Measurements from ENCODE around the gene CFAP69. TPM values are rescaled to one million over a fixed set of nuclear protein-coding genes. Genes with fewer than 3 reads are reported as not detected.
"Not testable (repeated sequence)": the region's sequence is repeated elsewhere in the genome, so short reads cannot be mapped to it uniquely, and the experiment has no call there.

The CFAP69 gene
- total RNA-seq, 1 donor from 2014 or later: 1.9 TPM

DNA sequence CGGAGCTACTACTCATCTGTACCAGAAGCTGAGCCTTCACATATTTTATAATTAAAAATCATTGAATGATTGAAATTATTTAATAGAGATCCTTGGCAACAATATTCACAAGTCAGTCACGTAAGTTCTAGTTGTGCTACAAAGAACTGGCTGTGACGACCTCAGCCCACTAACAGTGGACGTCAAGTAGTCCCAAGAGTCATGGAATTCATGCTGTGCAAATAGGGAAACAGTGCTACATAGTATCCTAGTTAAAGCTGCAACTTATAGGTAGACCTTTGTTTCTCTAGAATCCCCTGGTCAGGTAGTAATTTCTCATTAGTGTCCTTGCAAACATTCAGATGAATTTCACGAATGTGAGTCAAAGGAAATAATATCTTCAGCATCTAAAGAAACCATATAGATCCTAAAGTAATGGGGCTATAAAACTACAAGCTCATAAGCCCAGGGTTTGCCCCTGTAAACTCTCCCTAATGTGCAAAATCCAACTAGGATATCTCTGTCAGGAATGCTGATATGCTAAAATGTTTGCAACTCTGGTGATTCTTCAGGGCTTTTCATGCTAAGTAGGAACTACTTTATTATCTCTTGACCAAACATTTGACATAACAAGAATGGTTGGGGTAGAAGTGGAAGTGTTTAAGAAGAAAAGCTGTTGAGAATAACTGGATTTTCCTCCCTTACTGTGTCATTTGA is 31.2 kb downstream of the CFAP69 start:
- DNase-seq: no peak

- no peak for DNase-seq
Measured at GRCh38 chr7:90288154-90288553, 43.2 kb downstream of the CFAP69 start.

DNA sequence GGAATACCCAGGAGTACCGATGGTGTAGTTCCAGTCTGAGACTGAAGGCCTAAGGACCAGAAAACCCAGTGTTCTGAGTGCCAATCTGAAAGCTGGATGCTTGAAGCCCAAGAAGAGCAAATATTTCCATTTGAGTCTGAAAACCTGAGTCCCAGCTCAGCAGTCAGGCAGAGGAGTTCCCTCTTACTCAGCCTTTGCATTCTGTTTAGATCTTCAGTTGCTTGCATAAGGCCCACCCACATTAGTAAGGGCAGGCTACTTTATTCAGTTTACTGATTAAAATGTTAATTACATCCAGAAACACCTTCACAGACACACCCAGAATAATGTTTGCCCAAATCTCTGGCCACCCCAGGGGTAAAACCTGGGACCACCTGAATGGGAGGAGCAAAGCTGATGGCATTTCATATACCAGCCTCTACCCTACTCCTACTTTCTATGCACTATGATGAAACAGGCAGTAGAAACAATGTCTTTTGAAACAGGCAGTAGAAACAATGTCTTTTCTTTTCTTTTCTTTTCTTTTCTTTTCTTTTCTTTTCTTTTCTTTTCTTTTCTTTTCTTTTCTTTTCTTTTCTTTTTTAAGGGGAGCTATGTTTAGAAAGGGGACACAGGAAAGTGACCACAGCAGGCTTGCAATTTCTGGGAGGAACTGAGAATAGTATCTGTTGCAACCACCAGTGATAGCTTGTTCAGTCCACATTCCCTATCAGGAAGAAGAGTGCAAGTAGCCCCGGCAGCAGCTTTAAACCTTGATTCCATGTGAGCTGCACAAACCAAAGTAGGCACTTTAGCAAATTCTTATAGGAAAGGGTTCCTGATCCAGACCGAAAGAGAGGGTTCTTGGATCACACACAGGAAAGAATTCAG is 45.5 kb downstream of the CFAP69 start:
- DNase-seq: no peak

DNA sequence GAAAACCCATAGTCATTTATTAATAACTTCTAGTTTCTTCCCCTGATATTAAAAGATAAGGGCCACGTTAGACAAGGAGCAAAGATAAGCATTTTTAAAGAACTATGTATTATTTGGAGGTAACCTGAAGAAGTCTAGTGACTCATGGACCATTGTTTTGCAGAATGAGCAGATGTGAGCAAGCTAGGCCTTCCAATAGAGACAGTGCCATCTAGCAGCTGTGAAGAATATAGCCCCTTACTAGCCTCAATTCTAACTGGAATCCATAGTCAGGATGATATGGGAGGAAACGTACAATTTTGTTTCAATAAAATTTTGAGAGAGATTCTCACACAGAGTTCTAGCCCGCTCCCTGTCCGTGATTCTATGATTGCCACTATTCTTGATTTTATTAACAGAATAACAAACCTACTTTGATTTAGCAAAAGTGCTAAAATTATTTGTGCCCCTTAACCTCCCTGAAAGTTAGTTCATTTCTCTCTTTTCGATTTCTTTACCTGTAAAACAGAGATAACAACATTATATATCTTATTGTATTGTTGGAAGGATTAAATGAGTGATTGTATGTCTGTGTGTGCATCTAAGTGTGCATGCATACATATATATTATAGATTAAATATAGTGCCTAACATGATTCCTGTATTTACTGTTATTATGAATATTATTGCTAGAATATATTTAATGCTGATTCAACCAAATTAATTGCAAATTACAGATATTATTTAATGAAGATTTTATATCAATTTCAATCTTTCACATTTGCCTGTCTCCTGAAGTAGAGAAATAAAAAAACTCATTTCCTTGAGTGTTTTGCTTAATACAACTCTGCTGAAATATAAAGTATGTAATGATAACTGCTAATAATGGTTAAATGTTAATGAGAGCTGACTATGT is 53.4 kb downstream of the CFAP69 start:
- peak; percentile 82 for DNase-seq

DNA sequence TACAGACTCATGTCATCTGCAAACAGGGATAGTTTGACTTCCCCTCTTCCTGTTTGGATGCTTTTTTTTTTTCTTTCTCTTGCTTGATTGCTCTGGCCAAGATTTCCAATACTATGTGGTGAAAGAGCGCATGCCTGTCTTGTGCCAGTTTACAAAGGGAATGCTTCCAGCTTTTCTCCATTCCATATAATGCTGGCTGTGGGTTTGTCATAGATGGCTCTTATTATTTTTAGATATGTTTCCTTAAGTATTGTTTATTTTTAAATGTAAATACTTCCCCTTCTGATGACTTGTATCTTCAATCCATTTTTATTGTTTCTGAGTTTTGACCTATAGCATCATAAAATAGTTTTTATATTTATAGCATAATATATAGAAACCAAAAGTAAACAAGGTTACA is 58.3 kb downstream of the CFAP69 start:
- DNase-seq: no peak

DNA sequence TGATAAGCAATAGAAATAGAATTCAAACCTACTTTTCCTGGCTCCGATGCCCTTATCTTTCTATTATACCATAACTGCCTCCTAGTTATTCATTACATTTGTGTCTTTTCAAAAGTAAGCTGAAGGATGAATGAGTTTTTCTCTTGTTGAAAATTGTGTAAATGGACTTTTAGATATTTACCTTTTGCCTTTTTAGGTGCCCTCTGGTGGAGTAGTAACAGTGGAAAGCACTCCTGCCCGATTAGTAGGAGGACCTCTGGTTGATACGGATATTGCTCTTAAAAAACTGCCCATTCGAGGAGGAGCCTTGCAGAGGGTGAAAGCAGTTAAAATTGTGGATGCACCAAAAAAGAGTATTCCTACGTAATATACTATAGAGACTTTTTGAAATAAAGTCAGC is 64.9 kb downstream of the CFAP69 start:
- no peak for DNase-seq

DNA sequence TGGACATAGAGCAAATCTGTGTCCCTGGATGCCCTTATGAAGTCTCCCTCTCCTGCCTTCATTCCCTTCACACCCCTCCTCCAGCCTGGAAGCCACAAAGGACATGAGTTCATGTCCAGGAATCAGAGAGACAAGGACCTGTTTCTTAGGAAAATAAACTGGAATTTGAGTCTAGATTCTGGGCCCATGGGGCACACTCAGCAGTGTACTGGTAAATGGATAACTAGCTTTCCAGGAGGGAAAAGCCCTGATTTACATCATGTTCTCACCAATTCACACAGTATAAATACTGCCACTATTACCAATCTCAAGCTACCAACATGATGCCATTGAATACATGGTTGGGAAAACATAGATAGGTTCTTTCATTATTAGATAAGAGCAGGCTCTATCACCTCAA is 66.2 kb downstream of the CFAP69 start:
- no peak for DNase-seq

DNA sequence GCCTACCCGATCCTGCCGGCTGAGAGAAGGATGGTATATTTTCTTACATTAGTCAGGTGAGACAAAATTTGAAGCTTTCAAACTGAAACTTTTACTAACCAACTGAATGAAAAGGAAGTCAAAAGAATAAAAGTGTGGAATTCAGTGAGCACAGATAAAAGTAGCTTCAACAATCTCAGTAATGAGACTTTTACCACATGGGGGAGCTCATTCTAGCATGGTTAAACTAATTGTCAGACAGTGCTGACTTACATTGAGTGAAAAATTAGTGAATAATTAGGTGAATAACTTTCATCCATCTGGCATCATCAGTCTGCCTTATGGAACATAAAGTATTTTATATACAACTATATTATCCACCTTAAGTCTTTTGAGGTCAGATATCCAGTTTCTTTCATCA is 67.8 kb downstream of the CFAP69 start:
- peak; percentile 48 for DNase-seq

DNA sequence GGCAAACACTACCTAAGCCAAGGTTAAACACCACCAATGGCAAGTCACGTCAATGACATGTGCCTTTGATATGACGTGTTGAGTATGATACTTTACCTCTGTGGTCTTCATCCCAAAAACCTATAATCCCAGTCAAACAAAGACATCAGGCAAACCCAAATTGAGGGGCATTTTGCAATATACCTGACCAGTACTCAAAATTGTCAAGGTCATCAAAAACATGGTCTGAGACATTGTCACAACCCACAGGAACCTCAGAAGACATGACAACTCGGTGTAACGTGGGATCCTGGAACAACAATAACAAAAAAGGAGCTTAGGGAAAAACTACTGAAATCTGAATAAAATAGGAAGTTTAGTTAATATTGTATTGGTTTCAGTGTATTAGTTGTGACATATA is 68.9 kb downstream of the CFAP69 start:
- no peak for DNase-seq

DNA sequence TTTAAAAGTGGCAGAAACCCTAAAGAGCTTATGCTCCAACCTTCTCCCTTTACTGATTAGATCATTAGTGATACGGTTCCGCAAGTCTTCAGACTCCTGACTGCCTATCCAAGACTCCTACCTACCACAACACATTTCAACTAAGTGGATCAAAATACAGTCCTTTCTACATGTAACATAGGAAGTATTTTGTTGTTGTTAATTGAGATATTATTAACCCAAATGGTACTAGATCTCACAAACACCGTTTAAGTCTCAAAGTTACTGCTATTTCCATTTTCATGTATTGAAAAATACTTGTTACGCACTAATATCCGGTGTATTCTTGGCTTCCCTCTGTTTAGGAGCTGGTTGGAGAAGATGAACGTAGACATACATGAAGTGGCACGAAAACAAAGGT is 75.0 kb downstream of the CFAP69 start:
- DNase-seq: no peak

GRCh38 chr7:90320418-90320800 is 75.4 kb downstream of the CFAP69 start:
- DNase-seq: no peak

GRCh38 chr7:90320801-90321494 is 76.0 kb downstream of the CFAP69 start, which contains the start of gene FAM237B:
TSS of gene FAM237B (minus strand) at chr7:90321304. CDS start at chr7:90319748, 1,556 bp downstream.
- DNase-seq: peak; percentile 20

GRCh38 chr7:90322837-90323236 is 77.9 kb downstream of the CFAP69 start:
- DNase-seq: no peak

DNA sequence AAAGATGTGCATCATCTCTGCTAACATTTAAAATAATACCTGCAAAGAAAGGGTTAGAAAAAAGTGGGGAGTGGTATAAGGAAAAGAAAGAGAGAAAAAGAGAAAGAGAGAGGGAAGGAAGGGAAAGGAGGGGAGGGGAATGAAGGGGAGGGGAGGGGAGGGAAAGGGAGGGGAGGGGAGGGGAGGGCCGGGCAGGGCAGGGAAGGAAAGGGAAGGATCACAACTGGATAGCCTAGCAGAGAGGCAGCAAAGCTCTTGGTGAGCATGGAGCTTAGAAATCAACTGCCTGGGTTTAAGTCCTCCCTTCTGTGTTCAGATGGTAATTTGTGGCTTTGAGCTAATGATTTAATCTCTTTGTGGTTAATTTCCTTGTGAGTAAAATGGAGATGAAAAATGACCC is 81.5 kb downstream of the CFAP69 start:
- DNase-seq: no peak

DNA sequence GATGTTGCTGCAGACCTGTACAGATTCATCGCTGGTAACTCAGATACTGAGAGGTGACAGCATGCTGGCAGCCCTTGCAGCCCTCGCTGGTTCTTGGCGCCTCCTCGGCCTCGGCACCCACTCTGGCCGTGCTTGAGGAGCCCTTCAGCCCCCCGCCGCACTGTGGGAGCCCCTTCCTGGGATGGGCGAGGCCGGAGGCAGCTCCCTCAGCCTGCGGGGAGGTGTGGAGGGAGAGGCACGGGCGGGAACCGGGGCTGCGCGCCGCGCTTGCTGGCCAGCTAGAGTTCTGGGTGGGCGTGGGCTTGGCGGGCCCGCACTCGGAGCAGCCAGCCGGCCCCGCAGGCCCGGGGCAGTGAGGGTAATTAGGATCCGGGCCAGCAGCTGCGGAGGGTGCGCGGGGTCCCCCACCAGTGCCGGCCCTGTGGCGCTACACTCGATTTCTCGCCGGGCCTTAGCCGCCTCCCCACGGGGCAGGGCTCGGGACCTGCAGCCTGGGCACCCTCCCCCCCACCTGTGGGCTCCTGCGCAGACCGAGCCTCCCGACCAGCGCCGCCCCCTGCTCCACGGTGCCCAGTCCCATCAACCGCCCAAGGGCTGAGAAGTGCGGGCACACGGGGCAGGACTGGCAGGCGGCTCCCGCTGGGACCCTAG is 89.3 kb downstream of the CFAP69 start:
- no peak for DNase-seq

DNA sequence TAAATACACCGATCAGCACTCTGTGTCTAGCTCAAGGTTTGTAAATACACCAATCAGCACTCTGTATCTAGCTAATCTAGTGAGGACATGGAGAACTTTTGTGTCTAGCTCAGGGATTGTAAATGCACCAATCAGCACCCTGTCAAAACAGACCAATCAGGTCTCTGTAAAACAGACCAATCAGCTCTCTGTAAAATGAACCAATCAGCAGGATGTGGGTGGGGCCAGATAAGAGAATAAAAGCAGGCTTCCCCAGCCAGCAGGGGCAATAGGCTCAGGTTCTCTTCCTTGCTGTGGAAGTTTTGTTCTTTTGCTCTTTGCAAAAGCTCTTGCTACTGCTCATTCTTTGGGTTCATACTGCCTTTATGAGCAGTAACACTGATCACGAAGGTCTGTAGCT is 90.0 kb downstream of the CFAP69 start:
- DNase-seq: not testable (repeated sequence)

DNA sequence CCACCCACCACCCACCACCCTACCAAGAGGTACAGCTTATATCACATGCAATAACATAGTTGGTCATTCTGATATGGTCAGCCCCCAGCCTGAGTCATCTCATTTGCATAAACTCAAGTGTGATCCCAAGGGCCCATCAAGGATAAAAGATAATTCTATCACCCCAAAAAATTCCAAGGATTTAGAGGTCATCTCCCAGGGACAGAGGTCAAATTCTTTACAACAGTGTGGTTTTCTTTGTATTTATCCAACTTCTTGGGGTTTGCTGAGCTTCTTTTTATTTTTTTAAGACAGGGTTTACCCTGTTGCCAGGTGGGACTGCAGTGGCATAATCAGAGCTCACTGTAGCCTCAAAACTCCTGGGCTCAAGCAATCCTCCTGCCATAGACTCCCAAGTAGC is 92.1 kb downstream of the CFAP69 start:
- no peak for DNase-seq

GRCh38 chr7:90345016-90345415 is 100.0 kb downstream of the CFAP69 start:
- no peak for DNase-seq

DNA sequence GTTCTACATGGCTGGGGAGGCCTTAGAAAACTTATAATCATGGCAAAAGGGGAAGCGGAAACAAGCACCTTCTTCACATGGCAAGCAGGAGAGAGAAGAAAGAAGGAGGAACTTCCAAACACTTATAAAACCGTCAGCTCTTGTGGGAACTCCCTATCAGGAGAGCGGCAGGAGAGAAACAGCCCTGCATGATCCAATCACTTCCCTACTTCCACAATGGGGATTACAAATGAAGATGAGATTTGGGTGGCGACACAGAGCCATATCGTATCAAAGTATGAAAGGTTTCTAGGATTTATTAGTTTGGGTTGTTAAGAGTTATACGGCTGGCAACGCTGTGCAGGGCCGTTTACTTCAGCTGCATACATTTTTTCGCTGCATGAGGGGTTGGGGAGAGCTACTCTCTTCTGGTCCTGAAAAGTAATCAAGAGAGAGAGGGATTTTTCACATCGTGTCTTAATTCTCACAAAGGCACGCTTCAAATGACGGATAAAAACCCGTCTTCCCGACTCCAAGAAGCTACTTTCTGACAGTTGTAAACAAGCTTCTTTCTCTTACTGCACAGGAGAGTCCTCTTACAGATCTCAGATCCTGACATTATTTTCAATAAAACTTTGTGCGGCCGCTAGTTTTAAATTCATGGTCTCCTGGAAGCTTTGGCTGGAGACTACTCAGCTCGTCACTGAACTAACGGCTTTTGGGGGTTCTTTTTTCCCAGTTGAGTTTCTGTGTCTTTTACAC is 100.8 kb downstream of the CFAP69 start:
- DNase-seq: peak; percentile 40

DNA sequence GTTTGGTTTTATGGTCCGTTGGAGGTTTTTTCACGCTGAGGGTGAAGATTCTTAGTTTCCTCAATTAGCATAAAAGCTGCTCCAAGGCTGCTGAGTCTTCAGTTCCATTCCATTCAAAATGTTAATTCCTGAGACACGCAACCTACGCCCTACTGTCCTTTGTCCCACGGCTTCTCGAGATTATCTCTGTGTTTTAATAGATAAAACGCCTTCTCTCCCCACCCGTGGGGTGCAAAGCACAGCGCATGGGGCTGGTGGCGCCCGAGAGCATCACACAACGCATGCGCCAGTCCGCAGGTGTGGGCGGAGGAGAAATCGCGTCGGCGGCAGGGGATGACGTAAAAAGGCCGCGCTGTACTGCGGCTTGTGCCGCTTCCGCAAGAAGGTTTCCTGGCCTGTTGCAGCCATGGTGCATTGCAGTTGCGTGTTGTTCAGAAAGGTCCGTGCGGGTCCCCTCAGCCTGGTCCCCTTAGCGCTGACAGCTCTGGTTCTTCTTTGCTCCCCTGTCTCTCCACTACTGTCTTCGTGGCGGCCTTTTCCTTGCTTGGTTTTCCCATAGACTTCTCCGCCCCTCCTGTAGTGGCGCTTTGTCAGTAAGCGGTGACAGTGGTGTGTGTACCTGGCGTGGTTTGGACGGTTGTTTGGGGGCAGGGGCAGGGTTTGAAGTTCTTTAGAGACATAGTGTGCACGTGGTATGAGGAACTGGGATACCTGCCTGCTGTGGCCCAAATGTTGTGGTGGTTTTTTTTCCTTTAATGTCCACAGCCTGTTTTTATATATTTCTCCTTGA is 101.6 kb downstream of the CFAP69 start, which contains the start of gene GTPBP10:
Gene GTPBP10 (plus strand): TSS at position 381 of the 790 bp plus-strand sequence. CDS start 26 bp downstream, at position 407.
- DNase-seq: peak; percentile 98

All from dermis blood vessel endothelial cell (primary cell).